ENCODE results near the gene ANAPC16.

The ANAPC16 gene

GRCh38 chr10:72274213-72274729, 58.5 kb downstream of the ANAPC16 start:
- peak overlapping the region; percentile 72 for H3K27ac ChIP-seq (replicated peaks)
- TF ChIP-seq SPI1 (IDR thresholded peaks at IDR 0.05; ENCODE audit: borderline replicate concordance, low read depth): no peak
- no peak for TF ChIP-seq POLR2AphosphoS5 (IDR thresholded peaks at IDR 0.05; ENCODE audit: low read depth)
- TF ChIP-seq, protein P1, sequence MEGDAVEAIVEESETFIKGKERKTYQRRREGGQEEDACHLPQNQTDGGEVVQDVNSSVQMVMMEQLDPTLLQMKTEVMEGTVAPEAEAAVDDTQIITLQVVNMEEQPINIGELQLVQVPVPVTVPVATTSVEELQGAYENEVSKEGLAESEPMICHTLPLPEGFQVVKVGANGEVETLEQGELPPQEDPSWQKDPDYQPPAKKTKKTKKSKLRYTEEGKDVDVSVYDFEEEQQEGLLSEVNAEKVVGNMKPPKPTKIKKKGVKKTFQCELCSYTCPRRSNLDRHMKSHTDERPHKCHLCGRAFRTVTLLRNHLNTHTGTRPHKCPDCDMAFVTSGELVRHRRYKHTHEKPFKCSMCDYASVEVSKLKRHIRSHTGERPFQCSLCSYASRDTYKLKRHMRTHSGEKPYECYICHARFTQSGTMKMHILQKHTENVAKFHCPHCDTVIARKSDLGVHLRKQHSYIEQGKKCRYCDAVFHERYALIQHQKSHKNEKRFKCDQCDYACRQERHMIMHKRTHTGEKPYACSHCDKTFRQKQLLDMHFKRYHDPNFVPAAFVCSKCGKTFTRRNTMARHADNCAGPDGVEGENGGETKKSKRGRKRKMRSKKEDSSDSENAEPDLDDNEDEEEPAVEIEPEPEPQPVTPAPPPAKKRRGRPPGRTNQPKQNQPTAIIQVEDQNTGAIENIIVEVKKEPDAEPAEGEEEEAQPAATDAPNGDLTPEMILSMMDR (IDR thresholded peaks at IDR 0.05; ENCODE audit: insufficient read depth, low read length): no peak
- TF ChIP-seq GABPA (IDR thresholded peaks at IDR 0.05; ENCODE audit: low read depth): no peak
- TF ChIP-seq, protein P2, sequence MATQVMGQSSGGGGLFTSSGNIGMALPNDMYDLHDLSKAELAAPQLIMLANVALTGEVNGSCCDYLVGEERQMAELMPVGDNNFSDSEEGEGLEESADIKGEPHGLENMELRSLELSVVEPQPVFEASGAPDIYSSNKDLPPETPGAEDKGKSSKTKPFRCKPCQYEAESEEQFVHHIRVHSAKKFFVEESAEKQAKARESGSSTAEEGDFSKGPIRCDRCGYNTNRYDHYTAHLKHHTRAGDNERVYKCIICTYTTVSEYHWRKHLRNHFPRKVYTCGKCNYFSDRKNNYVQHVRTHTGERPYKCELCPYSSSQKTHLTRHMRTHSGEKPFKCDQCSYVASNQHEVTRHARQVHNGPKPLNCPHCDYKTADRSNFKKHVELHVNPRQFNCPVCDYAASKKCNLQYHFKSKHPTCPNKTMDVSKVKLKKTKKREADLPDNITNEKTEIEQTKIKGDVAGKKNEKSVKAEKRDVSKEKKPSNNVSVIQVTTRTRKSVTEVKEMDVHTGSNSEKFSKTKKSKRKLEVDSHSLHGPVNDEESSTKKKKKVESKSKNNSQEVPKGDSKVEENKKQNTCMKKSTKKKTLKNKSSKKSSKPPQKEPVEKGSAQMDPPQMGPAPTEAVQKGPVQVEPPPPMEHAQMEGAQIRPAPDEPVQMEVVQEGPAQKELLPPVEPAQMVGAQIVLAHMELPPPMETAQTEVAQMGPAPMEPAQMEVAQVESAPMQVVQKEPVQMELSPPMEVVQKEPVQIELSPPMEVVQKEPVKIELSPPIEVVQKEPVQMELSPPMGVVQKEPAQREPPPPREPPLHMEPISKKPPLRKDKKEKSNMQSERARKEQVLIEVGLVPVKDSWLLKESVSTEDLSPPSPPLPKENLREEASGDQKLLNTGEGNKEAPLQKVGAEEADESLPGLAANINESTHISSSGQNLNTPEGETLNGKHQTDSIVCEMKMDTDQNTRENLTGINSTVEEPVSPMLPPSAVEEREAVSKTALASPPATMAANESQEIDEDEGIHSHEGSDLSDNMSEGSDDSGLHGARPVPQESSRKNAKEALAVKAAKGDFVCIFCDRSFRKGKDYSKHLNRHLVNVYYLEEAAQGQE (IDR thresholded peaks at IDR 0.05; ENCODE audit: insufficient replicate concordance, low read depth): no peak
- H3K4me3 ChIP-seq (replicated peaks; ENCODE audit: insufficient read depth, low read length): peak overlapping the region; percentile 90
- H3K27me3 ChIP-seq (ENCODE audit: insufficient read depth, poor library complexity, severe bottlenecking): no peaks in the 10 kb centered on the region
- DNase-seq (ENCODE audit: low read depth in 1 of 2, low spot score in 1 of 2): no peak

DNA sequence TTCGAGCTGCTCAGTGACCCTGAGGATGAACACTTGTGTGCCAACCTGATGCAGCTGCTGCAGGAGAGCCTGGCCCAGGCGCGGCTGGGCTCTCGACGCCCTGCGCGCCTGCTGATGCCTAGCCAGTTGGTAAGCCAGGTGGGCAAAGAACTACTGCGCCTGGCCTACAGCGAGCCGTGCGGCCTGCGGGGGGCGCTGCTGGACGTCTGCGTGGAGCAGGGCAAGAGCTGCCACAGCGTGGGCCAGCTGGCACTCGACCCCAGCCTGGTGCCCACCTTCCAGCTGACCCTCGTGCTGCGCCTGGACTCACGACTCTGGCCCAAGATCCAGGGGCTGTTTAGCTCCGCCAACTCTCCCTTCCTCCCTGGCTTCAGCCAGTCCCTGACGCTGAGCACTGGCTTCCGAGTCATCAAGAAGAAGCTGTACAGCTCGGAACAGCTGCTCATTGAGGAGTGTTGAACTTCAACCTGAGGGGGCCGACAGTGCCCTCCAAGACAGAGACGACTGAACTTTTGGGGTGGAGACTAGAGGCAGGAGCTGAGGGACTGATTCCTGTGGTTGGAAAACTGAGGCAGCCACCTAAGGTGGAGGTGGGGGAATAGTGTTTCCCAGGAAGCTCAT, 59.0 kb downstream of the ANAPC16 start:
- peak overlapping the region; percentile 72 for H3K27ac ChIP-seq (replicated peaks)
- peak in 1 of 2 experiments; percentile 72 for DNase-seq (ENCODE audit: low read depth in 1 of 2, low spot score in 1 of 2)
- peak overlapping the region; percentile 90 for H3K4me3 ChIP-seq (replicated peaks; ENCODE audit: insufficient read depth, low read length)
- H3K27me3 ChIP-seq (ENCODE audit: insufficient read depth, poor library complexity, severe bottlenecking): no peaks in the 10 kb centered on the region
- TF ChIP-seq GABPA (IDR thresholded peaks at IDR 0.05; ENCODE audit: low read depth) (no peak), SPI1 (IDR thresholded peaks at IDR 0.05; ENCODE audit: borderline replicate concordance, low read depth) (no peak), POLR2AphosphoS5 (IDR thresholded peaks at IDR 0.05; ENCODE audit: low read depth) (no peak; the same call in 1 of the 2 replicates)
- TF ChIP-seq, protein P2 (IDR thresholded peaks at IDR 0.05; ENCODE audit: insufficient replicate concordance, low read depth): no peak
- TF ChIP-seq, protein P1 (IDR thresholded peaks at IDR 0.05; ENCODE audit: insufficient read depth, low read length): peak; percentile 43

GRCh38 chr10:72275351-72276012, 59.7 kb downstream of the ANAPC16 start:
- peak overlapping the region; percentile 72 for H3K27ac ChIP-seq (replicated peaks)
- no peak for TF ChIP-seq SPI1 (IDR thresholded peaks at IDR 0.05; ENCODE audit: borderline replicate concordance, low read depth)
- TF ChIP-seq POLR2AphosphoS5 (IDR thresholded peaks at IDR 0.05; ENCODE audit: low read depth): no peak
- TF ChIP-seq, protein P1 (IDR thresholded peaks at IDR 0.05; ENCODE audit: insufficient read depth, low read length): no peak
- TF ChIP-seq GABPA (IDR thresholded peaks at IDR 0.05; ENCODE audit: low read depth): no peak
- TF ChIP-seq, protein P2 (IDR thresholded peaks at IDR 0.05; ENCODE audit: insufficient replicate concordance, low read depth): no peak

More at GRCh38 chr10:72275351-72276012, 59.7 kb downstream of the ANAPC16 start:
- DNase-seq (ENCODE audit: low read depth in 1 of 2, low spot score in 1 of 2): no peak
- no peaks in the 10 kb centered on the region for H3K27me3 ChIP-seq (ENCODE audit: insufficient read depth, poor library complexity, severe bottlenecking)
- H3K4me3 ChIP-seq (replicated peaks; ENCODE audit: insufficient read depth, low read length): peak overlapping the region; percentile 90

Measured in HL-60 (cell line).